ENCODE measurements around the gene HARS1.

DNA sequence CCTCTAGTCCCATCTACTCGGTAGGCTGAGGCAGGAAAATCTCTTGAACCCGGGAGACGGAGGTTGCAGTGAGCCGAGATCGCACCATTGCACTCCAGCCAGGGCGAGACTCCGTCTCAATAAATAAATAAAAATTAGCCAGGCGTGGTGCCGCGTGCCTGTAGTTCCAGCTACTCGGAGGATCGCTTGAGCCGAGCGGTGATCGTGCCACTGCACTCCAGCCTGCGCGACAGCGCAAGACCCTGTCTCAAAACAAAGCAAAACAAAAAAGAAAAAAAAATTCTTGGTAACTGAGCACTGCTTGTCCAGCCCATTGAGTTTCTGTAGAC, 27.2 kb downstream of the HARS1 start:
- TF ChIP-seq, protein P1, sequence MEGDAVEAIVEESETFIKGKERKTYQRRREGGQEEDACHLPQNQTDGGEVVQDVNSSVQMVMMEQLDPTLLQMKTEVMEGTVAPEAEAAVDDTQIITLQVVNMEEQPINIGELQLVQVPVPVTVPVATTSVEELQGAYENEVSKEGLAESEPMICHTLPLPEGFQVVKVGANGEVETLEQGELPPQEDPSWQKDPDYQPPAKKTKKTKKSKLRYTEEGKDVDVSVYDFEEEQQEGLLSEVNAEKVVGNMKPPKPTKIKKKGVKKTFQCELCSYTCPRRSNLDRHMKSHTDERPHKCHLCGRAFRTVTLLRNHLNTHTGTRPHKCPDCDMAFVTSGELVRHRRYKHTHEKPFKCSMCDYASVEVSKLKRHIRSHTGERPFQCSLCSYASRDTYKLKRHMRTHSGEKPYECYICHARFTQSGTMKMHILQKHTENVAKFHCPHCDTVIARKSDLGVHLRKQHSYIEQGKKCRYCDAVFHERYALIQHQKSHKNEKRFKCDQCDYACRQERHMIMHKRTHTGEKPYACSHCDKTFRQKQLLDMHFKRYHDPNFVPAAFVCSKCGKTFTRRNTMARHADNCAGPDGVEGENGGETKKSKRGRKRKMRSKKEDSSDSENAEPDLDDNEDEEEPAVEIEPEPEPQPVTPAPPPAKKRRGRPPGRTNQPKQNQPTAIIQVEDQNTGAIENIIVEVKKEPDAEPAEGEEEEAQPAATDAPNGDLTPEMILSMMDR (IDR thresholded peaks at IDR 0.05) = no peak
- no peak for TF ChIP-seq POLR2AphosphoS5 (IDR thresholded peaks at IDR 0.05)

Data from transverse colon (tissue), 4 donors.